Posterior cingulate gyrus (tissue), 11 donors: Measurements from ENCODE around the gene DSCAML1.

Experiments
- DNase-seq, 10 donors: peaks; one replicate each; pipeline versions ENCODE4 v3.0.0 to v3.0.0-alpha.2; 2020 to 2021; ENCODE audit warnings: mixed read lengths in 3 of 10
- intact Hi-C: fragments of 100-400 bp; cut with DNase I; formaldehyde crosslinking; loops from one replicate; pipeline ENCODE4 v1.15.1; 2023

DSCAML1 gene

DNA sequence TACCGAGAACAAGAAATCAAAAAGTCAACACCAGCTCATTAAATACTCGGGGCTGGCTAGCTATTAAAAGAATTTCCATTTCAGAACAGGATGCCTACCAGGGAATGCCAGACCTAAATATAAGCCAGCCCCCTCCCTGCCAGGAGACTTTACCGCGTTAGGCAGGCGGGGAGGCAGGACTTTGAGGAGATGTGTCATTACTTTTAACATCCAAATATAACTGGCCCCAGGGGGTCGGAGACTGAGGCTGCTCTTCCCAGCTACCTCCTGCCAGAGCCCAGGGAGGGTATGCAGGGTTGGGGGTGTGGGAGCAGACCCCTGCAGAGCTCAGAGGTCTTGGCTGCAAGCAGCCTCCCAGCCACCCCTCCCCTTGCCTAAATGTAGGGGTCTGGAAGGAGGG, 183.5 kb downstream of the DSCAML1 start:
- intact Hi-C loops, result no loop called here
- DNase-seq, result no peak

DNA sequence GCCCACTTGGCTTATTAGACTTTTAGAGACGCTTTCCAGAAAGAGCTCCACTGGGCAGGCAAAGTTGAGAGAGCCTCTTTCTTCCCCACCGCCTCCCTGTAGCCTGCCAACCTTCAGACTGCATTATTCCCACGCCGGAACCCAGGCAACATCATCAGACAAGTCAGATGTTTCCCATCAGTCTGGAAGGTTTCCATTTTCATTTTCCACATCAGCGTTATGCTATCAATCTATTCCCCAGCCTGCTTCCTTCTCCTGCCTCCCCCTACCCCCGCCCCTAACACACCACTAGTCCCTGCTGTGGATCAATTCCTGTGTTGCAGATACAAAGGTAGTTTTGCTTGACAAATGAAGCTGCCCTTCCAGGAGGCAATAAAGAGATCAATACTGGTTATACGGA, 184.8 kb downstream of the DSCAML1 start:
- no peak for DNase-seq
- intact Hi-C loops, result no loop called here

DNA sequence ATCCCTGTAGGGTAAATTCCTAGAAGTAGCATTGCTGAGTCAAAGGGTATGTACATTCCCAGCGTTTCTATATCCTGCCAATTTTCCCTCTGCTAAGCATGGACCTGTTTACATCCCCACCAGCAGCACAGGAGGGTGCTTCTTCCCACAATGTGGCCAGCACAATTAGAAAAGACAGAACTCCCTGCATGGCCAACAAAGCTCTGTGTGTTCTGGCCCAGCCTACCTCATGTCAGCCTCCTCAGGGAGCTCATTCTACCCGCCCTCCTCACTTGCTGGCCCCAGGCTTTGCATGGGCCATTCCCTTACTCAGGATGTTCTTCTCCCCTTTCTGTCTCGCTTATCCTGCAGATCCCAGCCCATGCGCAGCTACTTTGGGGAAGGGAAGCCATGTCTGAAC, 186.1 kb downstream of the DSCAML1 start:
- intact Hi-C loops, result no loop called here
- peak in 2 of 10 donors; percentile 55 to 61 for DNase-seq

DNA sequence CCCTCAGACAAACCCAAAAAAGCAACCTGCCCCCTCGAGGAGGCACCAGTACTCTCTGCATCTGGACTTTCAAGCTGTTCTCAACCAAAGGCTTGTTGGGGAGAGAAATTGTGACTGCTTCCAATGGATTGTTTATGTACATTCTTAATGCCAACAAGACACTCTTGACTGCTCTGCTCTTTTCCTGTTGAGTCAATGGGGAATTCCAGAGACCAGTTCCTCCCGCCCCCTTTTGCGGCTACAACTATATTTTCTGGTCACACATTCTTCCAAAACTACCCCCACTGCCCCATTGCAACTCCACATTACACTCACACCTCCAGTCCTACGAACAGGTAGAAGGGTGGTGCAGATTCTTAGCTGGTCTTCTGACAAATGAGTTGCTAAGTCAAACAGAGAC, 187.0 kb downstream of the DSCAML1 start:
- peak in 1 of 10 donors; percentile 25 for DNase-seq

DNA sequence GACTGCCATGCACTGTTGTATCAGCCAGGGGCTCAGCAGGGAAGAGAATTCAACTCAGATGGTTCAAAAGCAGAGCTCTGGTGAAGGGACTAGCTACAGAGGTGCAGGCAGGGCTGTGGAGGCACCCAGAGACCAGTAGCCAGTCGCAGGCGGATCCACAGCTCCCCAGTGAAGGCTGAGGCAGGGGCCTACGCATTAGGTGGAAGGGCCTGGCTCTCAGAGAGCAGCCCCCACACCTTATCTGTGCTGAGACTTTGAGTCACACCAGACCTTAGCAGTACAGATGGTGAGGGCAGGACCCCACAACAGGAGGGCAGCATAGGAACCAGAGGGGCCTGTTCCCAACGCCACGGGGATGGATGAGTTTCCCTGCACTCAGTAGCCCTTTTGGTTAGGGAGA, 189.6 kb downstream of the DSCAML1 start:
- DNase-seq, result no peak
- intact Hi-C loops, result no loop called here

More for the DNA sequence above, 187.0 kb downstream of the DSCAML1 start:
- intact Hi-C loops, result no loop called here

DNA sequence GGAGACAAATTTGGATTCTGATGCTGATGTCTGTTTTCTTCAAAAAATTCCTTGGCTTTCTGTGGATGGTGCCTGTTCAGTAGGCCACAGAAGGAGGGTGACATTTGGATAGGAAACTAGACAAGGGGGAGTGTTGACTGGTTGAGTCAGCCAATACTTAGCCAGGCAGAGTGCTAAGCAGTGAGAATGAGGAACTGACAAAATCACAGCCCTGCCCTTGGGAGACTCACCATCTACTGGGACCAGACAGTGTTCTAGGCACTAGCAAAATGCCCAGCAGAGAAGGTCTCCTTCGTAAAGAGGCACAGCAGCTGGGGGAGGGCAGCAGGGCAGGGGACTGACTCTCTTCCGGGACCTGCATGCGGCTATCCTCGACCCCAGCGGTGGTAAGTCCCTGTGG, 190.2 kb downstream of the DSCAML1 start:
- intact Hi-C loops, result no loop called here
- DNase-seq, result peak in 1 of 10 donors; percentile 62

DNA sequence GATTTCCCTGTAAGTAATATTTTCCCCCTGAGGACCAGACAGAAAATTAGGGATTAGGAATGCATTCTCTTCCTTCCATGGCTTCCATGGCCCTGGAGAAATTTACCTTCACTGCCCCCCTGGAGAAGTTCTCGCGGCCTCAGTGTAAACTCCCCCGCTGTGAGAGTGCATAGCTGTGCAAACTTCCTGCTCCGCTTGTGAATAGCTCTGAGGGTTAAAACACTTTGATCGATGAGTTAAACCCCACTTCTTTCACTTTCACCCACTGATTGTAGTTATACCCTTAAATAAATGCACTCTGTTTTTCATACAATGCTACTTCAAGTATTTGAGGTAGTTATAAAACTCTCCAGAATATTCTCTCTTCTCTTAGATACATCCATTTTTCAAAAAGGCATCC, 190.8 kb downstream of the DSCAML1 start:
- DNase-seq, result no peak
- intact Hi-C loops, result no loop called here

DNA sequence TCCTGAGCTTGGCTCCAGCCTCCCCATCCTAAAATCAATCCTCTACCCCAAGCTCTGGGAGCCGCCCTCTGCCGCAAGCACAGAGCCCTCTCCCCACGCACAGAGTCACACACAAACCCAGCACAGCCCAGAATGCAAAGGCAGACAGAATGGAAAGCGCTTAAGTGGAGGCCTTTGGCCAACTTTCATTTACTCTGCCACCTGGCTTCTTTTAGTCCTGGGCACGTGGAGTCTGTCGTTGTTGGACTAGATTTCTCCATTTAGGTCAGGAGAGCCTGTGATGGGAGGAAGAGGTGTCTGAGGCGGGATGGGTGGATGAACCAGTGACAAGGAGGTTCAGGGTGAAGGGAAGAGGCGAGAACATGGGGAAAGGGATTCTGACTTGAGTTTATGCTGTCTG, 191.7 kb downstream of the DSCAML1 start:
- no peak for DNase-seq

DNA sequence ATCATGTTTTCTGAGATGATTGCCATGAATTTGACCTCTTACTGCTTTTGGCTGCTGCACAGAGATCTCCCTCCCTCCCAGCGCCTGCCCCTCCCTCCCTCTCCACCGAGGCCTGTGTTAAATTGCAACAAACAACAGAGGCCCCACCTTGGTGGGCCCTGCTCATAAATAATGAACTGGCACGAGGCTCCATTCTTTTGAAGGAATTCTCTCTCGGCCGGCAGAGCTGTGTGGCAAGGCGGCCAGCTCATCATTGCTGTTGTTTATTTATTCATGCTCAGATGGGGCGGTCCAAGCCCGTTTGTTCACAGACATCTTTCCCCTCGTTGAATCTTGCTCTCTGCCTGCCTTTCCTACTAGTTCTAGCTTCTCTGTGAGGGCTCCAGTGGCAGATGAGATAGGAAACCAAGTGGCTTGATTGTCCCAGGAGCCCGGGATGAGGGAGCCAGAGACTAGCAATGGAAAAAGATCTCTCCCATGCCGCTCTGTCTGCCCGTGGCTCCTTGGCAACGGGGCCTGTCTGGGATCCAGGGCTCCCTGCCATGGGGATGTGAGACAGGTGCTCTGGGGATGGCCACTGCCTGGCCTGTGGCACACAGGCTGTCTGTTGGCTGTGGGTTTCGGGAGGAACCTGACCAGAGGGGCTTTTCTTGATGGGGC, 192.6 kb downstream of the DSCAML1 start:
- intact Hi-C loops, result no loop called here
- peak in 7 of 10 donors; percentile 50 to 94 (median 61) for DNase-seq

More for the DNA sequence above, 191.7 kb downstream of the DSCAML1 start:
- intact Hi-C loops, result no loop called here

DNA sequence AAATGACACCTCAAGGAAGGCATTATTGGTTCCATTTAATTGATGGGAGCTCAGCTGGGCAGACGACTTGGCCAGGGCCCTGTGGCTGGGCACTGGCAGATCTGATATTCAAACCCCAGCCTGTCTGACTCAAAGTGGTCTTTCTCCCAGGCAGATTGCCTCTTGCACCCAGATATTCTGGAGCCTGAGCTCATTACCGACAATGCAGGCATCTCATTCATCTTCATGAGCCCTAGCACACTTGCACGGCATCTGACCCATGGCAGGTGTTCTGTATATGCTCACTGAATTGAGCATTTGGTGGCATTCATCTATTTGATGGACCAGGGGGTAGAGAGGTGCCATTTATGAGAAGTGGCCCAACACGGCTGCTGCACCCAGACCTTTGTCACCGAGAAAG, 193.1 kb downstream of the DSCAML1 start:
- DNase-seq, result no peak
- intact Hi-C loops, result no loop called here

DNA sequence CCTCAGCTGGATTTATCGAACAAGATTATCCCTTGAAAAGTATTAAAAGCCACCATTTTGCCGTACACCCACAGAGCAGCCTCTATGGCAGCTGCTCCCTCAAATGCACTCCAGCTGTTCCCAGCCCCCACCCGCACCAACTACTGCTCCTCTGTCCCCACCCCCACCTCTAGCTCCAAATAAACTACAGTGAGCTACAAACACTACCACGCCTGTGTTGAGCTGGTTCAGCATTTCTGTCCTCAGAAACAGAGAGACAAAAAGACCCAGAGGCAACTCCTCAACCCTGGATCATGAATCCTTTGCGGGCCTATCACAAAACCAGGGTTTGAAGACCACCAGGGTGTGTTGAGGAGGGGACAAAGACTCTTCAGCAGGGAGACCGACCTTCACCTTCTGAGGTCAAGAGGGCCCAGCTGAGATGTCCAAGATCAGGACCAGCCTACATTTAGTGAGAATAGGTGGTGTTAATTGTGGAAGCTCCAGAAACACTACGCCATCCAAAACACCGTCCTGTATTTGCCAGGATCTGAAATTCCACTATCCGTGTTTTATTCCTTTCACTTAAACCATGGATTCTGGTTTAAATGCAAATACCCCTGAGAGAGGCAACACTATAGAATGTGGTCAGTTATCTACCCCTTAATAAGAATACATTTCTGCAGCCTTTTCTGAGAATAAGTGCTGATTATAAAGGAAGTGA, 195.9 kb downstream of the DSCAML1 start:
- DNase-seq, result peak in 3 of 10 donors; percentile 54 to 89 (median 80)
- intact Hi-C loops, result no loop called here

DNA sequence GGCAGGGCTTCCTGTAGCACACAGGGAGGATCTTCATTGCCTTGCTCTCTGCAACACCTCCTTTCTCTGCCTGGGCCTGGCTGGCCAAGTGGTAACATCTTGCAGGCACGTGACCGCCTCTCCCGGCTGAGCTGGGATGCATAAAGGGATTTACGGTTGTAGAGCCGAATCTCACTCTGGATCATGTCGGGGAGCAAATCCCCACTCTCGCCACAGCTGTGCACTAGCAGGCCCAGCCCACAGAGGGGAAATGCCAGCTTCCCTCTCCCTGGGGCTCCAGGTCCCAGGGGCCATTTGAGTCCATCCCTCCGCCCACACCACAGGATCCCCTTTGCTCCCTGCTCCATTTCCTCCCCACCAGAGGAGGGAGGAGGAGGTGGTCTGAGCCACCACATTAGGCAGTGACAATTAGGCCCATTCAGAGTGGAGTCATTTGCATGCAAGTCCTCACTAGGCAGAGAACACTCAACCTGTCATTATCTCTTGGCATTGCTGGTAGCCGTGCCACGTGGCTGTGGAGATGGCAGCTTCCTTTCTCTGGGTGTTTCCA, 196.7 kb downstream of the DSCAML1 start:
- intact Hi-C loops, result no loop called here
- DNase-seq, result peak; percentile 66 to 96 (median 74)

DNA sequence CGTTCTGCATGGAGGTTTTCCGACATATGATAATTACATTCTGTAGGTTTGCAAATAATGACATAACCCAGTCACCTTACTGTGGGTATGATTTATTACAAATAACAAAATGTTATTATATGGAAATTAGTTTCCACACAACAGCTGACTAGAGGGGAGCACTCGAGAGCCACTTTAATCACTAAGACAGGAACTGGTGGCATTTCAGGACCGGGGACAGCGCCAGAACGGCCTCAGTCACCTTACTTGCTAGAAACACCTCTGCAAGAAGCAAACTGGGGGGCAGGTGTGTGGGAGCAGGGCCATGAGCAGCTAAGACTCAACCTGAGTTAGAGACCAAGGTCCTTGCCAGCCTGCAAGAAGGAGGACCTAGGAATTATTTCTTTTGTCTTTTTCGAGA, 199.9 kb downstream of the DSCAML1 start:
- intact Hi-C loops, result no loop called here
- DNase-seq, result peak in 1 of 10 donors; percentile 85

DNA sequence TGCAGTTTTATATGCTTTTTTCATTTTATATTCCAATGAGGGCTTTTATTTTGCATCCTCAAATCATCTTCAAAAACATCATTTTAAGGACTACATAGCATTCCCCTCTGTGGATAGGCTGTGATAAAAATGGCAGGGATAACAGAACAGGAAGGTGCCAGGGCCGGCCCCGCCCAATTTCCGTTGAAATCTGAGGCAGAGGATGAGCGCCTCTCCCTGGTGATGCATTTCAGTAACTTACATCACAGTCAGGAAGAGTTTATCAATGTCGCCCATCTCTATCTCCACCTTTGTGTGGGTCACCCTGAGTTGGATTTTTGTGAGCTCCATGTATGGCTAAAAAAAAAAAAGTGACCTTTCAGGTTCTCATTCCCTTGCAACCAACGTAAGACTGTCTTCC, 201.6 kb downstream of the DSCAML1 start:
- intact Hi-C loops, result no loop called here
- peak in 1 of 10 donors; percentile 61 for DNase-seq

DNA sequence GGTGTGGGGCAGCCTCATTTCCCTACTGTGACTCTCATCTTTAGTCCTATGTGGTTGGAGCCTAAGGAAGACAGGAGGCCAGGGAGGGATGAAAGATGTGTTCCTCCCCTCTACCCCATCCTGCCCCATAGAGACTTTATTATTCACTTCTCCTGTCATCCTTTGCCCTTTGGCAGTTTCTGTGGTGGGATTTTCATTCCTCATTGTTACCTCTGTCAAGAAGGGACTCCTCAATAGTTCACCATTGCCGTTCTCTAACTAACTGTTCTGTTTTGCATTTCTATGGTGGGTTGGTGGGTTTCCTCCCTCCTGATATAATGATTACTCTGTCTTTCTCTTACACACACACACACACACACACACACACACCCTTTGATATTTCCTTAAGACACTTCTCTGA, 202.3 kb downstream of the DSCAML1 start:
- no peak for DNase-seq
- intact Hi-C loops, result no loop called here

DNA sequence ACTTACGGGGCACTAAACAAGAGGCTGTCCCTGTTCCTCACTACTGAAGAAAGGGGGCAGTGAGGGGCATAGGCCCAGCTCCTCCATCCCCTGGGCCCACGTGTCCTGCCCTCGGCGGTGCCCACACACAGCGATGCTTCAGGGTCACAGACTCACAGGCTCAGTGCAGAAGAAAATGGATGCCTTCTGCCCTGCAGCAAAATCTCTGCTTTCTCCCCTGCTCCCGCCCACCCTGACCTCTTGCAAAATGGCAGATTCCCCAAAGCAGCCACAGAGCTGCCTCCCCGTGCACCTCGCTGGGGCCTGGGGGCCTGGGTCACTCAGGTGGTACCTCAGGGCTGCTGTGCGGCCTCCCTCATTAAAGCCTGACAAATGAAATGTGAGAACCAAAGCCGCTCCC, 204.0 kb downstream of the DSCAML1 start:
- intact Hi-C loops, result no loop called here

DNA sequence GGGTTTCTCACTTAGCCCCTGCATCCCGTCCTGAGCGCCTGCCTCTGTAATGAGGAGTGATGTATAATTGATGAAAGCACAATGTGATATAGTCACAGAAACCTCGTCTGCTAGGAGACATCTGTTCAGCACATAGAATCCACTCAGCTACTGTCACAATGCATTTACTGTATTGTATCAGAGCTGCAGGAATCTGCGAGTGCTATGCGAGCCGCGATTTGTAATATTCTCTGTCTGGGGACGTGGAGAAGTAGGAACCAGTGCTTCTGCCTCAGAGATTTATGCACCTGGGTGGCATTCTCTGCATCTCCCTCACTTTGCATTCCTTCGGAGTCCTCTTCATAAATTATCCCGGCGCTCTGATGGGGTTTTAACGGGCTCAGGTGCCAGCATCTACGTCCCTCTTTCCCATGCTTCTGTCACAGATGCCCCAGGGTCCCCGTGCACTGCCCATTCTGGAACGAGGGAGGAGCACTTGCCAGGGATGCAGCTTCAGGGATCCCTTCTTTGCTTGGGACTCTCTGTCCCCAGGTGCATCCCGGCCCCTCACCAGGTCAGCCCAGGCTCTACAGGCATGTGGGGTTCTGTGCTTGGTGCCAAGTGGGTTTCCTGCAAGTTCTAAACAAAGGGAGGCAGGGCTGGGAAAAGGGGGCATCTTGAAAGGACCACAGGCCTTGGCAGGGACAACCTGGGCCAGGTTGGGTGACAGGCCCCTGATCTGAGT, 205.5 kb downstream of the DSCAML1 start:
- intact Hi-C loops, result no loop called here
- DNase-seq, result peak in 1 of 10 donors; percentile 76

More for the DNA sequence above, 204.0 kb downstream of the DSCAML1 start:
- no peak for DNase-seq

DNA sequence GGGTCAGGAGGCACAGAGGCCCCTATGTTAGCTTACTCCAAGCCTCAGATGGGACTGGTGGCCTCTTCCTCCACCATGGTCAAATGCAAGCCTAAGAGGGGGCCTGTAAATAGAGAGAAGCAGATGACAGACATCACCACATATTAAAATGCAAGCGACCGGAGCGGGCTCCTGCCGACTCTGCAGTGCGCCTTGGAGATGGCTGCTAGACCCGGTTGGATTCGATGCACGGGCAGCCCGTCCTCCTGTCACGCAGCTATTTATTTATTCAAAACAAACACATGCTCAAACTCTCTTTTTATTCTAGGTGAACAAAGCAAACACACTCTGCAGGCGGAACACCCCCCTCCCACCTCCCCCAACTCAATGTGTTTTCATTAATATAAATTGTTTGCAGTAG, 208.0 kb downstream of the DSCAML1 start:
- intact Hi-C loops, result no loop called here

DNA sequence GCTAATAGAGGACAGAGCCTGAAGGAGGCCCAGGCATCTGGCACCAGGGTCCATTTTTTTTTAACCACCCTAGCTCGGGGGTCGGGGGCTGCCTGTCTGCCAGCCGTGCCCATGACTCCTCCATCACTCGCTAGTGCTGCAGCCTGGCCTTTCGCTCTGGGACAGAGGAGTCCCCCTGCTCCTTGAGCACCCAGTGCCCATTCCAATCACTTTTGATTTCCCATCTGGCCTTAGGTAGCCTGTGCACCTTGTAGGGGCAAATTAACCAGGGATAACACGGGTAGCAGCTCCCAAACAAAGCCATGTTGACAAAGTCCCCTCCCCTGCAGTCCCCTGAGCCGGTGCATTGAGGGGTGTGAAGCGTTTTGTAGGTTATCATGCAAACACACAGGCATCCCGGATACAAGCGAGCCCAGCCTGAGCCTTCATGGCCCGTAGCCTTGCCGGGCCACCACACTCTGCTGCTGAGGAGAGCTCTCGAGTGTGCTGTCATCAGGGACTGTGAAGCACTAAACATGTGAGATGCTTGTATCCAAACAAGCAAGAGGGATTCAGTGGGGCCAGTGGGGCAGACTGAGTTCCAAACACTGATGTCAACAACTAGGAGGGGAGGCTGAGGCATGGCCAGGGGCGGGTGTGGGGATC, 208.7 kb downstream of the DSCAML1 start:
- DNase-seq, result peak in 1 of 10 donors; percentile 68

More for the DNA sequence above, 208.0 kb downstream of the DSCAML1 start:
- DNase-seq, result peak in 1 of 10 donors; percentile 59

DNA sequence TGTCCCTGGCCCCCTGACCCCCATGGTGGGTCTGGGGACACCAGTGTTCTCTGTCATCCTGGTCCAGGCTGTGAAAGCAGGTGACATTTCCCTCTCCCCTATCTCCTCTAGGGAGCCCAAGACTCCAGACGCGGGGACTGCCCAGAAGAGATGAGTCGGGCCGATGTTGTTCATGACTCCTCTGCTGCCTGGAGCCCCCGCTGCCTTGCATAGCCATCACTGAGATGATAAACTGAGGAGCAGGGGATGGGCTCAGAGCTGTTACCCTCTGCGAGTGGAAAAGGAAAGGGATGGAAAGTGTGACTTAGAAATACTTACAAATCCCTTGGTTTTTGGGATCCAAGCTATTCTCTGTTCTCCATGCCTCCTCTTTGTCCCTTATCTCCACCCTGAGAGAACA, 209.6 kb downstream of the DSCAML1 start:
- intact Hi-C loops, result no loop called here
- peak in 1 of 10 donors; percentile 53 for DNase-seq

More for the DNA sequence above, 208.7 kb downstream of the DSCAML1 start:
- intact Hi-C loops, result no loop called here

DNA sequence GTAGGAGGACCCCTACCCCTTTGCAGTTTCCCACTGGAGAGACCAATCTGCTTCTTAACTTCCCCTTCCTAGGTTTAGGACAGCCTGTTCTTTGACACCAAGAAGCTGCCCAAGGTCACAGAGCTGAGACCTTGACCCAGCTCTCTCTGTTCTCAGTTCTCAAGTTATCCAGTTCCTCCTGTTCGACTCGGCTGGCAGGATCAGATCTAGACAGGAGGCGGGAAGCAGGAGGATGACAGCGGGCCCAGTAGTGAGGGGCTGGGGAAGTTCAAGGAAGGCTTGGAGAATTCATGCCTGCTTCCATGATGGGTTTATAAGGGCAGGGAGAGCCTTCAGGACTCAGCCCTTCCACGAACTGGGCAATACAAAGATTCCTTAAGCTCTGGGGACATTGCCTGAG, 210.6 kb downstream of the DSCAML1 start:
- intact Hi-C loops, result no loop called here

More for the DNA sequence above, 210.6 kb downstream of the DSCAML1 start:
- no peak for DNase-seq
